GM23338 (cell line): ENCODE results near the gene KCNK1. TPM values are rescaled to one million over a fixed set of nuclear protein-coding genes. Genes with fewer than 3 reads are reported as not detected.

Source experiments
- ATAC-seq: fragments of 200-7000 bp; cut with Tn5 transposase; 3 replicates; pipeline ENCODE4 v1.9.1; 2020
- DNase-seq: peaks from one replicate; pipeline ENCODE4 v3.0.0-alpha.2; 2015; ENCODE audit warnings: low spot score
- H2AFZ ChIP-seq: fragments of 200-600 bp; sonication (generic); 2 replicates; pipeline ENCODE4 v1.8.0; 2016; ENCODE audit warnings: antibody characterized with exemption, mild to moderate bottlenecking, moderate library complexity
- H3F3A ChIP-seq: fragments of 200-600 bp; sonication (generic); replicated peaks from 2 replicates; pipeline ENCODE4 v1.8.0; 2017; ENCODE audit warnings: antibody characterized with exemption, mixed run types, low read depth
- H3K27ac ChIP-seq: fragments of 200-600 bp; sonication (generic); 2 replicates; pipeline ENCODE4 v1.6.1; 2016; ENCODE audit warnings: low read depth
- H3K27me3 ChIP-seq: fragments of 200-600 bp; sonication (generic); 2 replicates; pipeline ENCODE4 v1.8.0; 2016; ENCODE audit warnings: mild to moderate bottlenecking, mixed run types, moderate library complexity; ENCODE audit not compliant: insufficient read depth
- H3K36me3 ChIP-seq: fragments of 200-600 bp; sonication (generic); 2 replicates; pipeline ENCODE4 v1.8.0; 2016; ENCODE audit warnings: mild to moderate bottlenecking; ENCODE audit not compliant: insufficient read depth
- H3K4me1 ChIP-seq: fragments of 200-600 bp; sonication (generic); 2 replicates; pipeline ENCODE4 v1.8.0; 2016; ENCODE audit warnings: mild to moderate bottlenecking, moderate library complexity; ENCODE audit not compliant: insufficient read depth
- H3K4me2 ChIP-seq: fragments of 200-600 bp; sonication (generic); 2 replicates; pipeline ENCODE4 v1.7.1; 2017; ENCODE audit warnings: mixed run types
- H3K4me3 ChIP-seq: fragments of 200-600 bp; sonication (generic); 2 replicates; pipeline ENCODE4 v1.6.1; 2016; ENCODE audit warnings: mixed run types
- H3K79me2 ChIP-seq: fragments of 200-600 bp; sonication (generic); replicated peaks from 2 replicates; pipeline ENCODE4 v1.8.0; 2017; ENCODE audit warnings: mild to moderate bottlenecking; ENCODE audit not compliant: insufficient read depth
- H3K9me2 ChIP-seq: fragments of 200-600 bp; sonication (generic); 2 replicates; pipeline ENCODE4 v1.8.0; 2017; ENCODE audit not compliant: insufficient read depth
- H4K20me1 ChIP-seq: fragments of 200-600 bp; sonication (generic); replicated peaks from 2 replicates; pipeline ENCODE4 v1.8.0; 2017; ENCODE audit warnings: mild to moderate bottlenecking; ENCODE audit not compliant: insufficient read depth
- H3K27ac Mint-ChIP-seq: 2 replicates; pipeline ENCODE4 v1.8.0; 2020; ENCODE audit warnings: inconsistent platforms, mild to moderate bottlenecking, moderate library complexity, mixed read lengths
- H3K27me3 Mint-ChIP-seq: 3 replicates; pipeline ENCODE4 v1.8.0; 2022; ENCODE audit warnings: low read depth, mild to moderate bottlenecking, moderate library complexity, mixed read lengths, inconsistent platforms; ENCODE audit not compliant: insufficient read depth, poor library complexity
- H3K36me3 Mint-ChIP-seq: 3 replicates; pipeline ENCODE4 v1.8.0; 2021; ENCODE audit warnings: low read depth, mild to moderate bottlenecking, inconsistent platforms, moderate library complexity, mixed read lengths
- H3K4me1 Mint-ChIP-seq: 3 replicates; pipeline ENCODE4 v1.8.0; 2020; ENCODE audit warnings: mild to moderate bottlenecking, inconsistent platforms, mixed read lengths
- H3K4me3 Mint-ChIP-seq: 3 replicates; pipeline ENCODE4 v1.8.0; 2021; ENCODE audit warnings: moderate library complexity, mild to moderate bottlenecking, inconsistent platforms, mixed read lengths
- H3K9me3 Mint-ChIP-seq: 3 replicates; pipeline ENCODE4 v1.8.0; 2020; ENCODE audit warnings: moderate library complexity, mild to moderate bottlenecking, inconsistent platforms, mixed read lengths
- CTCF ChIP-seq, 2 experiments: fragments of 200-600 bp in 1 of 2; sonication (generic) in 1 of 2; conservative IDR thresholded peaks; 2 replicates each; pipeline versions ENCODE4 v1.5.1 to v1.6.1; 2016 to 2017; ENCODE audit warnings: antibody characterized with exemption in 2 of 2, low read depth in 2 of 2, mild to moderate bottlenecking in 2 of 2, moderate library complexity in 1 of 2
- ETS1 ChIP-seq: IDR thresholded peaks from 2 replicates; pipeline ENCODE4 v1.6.1; 2016; ENCODE audit warnings: antibody characterized with exemption
- EZH2 ChIP-seq: fragments of 200-600 bp; sonication (generic); IDR thresholded peaks from one replicate; pipeline ENCODE4 v1.8.0; 2017; ENCODE audit warnings: antibody characterized with exemption, mild to moderate bottlenecking, low read depth; ENCODE audit not compliant: unreplicated experiment
- EZH2phosphoT487 ChIP-seq: fragments of 200-600 bp; sonication (generic); IDR thresholded peaks from one replicate; pipeline ENCODE4 v1.8.1; 2018; ENCODE audit warnings: antibody characterized with exemption; ENCODE audit not compliant: unreplicated experiment
- NANOG ChIP-seq: IDR thresholded peaks from 2 replicates; pipeline ENCODE4 v1.6.1; 2016; ENCODE audit warnings: antibody characterized with exemption, borderline replicate concordance
- POLR2AphosphoS5 ChIP-seq: IDR thresholded peaks from 2 replicates; pipeline ENCODE4 v1.6.1; 2016; ENCODE audit warnings: antibody characterized with exemption, low read depth
- REST ChIP-seq: IDR thresholded peaks from one replicate; pipeline ENCODE4 v1.6.1; 2018; ENCODE audit warnings: antibody characterized with exemption; ENCODE audit not compliant: unreplicated experiment
- STAT1 ChIP-seq: IDR thresholded peaks from one replicate; pipeline ENCODE4 v1.6.1; 2016; ENCODE audit warnings: antibody characterized with exemption; ENCODE audit not compliant: unreplicated experiment
- ZNF331 ChIP-seq: fragments of 250-450 bp; sonication (Bioruptor Pico); IDR thresholded peaks from 2 replicates; pipeline ENCODE4 v1.5.0; 2020; ENCODE audit warnings: low read depth, mild to moderate bottlenecking, moderate library complexity
- polyA plus RNA-seq: library from polyadenylated mRNA; unstranded; fragments of >200 nt; fragmentation: Nextera tagmentation; extraction: Ambion mirVana; gene quantifications from 2 replicates; pipeline ENCODE4 v1.2.1, GENCODE V29; 2016
- total RNA-seq: library from RNA; depleted of rRNA; stranded (reverse); fragments of >200 nt; shearing (Covaris generic); gene quantifications from 2 replicates; pipeline ENCODE4 v1.2.3, GENCODE V29; 2014

KCNK1 gene
- total and polyA plus RNA-seq, 2 experiments from 2014 or later = 10.1 to 12.7 TPM

GRCh38 chr1:233675893-233676292, 62.0 kb downstream of the KCNK1 start:
- Histone ChIP-seq H3K4me1 (peaks cover 12% of the 10 kb centered on the region; the same call in 1 of the 2 replicates), H3K4me2 (no peak overlapping the region), H3K9me2 (no peaks in the 10 kb centered on the region), H3K4me3 (no peak overlapping the region), H3K36me3 (peaks cover 13% of the 10 kb centered on the region; the same call in 1 of the 2 replicates), H4K20me1 (no peaks in the 10 kb centered on the region), H3K27me3 (no peaks in the 10 kb centered on the region), H3F3A (no peaks in the 10 kb centered on the region), H3K27ac (no peak overlapping the region), H3K79me2 (no peaks in the 10 kb centered on the region), H2AFZ (no peak overlapping the region)
- Mint-ChIP-seq H3K27ac (no peak overlapping the region), H3K9me3 (peaks cover 18% of the 10 kb centered on the region; the same call in 1 of the 3 replicates), H3K36me3 (peaks cover 59% of the 10 kb centered on the region), H3K4me3 (no peak overlapping the region), H3K27me3 (no peaks in the 10 kb centered on the region), H3K4me1 (peaks cover 15% of the 10 kb centered on the region)
- peak; percentile 55 to 59 for TF ChIP-seq CTCF (conservative IDR thresholded peaks at IDR 0.05; ENCODE audit: low read depth in 2 of 2)
- no peak for TF ChIP-seq STAT1
- peak; percentile 45 for DNase-seq
- peak; percentile 38; the same call in 1 of the 3 replicates for ATAC-seq

GRCh38 chr1:233677690-233678354, 63.9 kb downstream of the KCNK1 start:
- Mint-ChIP-seq H3K27ac (no peak overlapping the region), H3K36me3 (peaks cover 53% of the 10 kb centered on the region), H3K9me3 (peaks cover 18% of the 10 kb centered on the region; the same call in 1 of the 3 replicates), H3K27me3 (no peaks in the 10 kb centered on the region), H3K4me3 (no peak overlapping the region), H3K4me1 (peaks cover 23% of the 10 kb centered on the region)
- Histone ChIP-seq H3K9me2 (no peaks in the 10 kb centered on the region), H3K4me2 (no peak overlapping the region), H3K4me1 (peaks cover 21% of the 10 kb centered on the region), H3K79me2 (no peaks in the 10 kb centered on the region), H3K27me3 (no peaks in the 10 kb centered on the region), H3K4me3 (no peak overlapping the region), H4K20me1 (no peaks in the 10 kb centered on the region), H2AFZ (no peak overlapping the region), H3F3A (no peaks in the 10 kb centered on the region), H3K27ac (no peak overlapping the region), H3K36me3 (peaks cover 6% of the 10 kb centered on the region; the same call in 1 of the 2 replicates)
- DNase-seq (no peak), ATAC-seq (no peak)
- TF ChIP-seq NANOG (peak; percentile 55; the same call in 1 of the 2 replicates), POLR2AphosphoS5 (no peak)

- Histone ChIP-seq H3K4me2 (peak overlapping the region; percentile 18; the same call in 1 of the 2 replicates), H3F3A (no peaks in the 10 kb centered on the region), H3K36me3 (peaks cover 6% of the 10 kb centered on the region; the same call in 1 of the 2 replicates), H2AFZ (no peak overlapping the region), H3K4me3 (no peak overlapping the region), H4K20me1 (no peaks in the 10 kb centered on the region), H3K27me3 (no peaks in the 10 kb centered on the region), H3K27ac (no peak overlapping the region), H3K79me2 (no peaks in the 10 kb centered on the region), H3K9me2 (no peaks in the 10 kb centered on the region), H3K4me1 (peaks cover 30% of the 10 kb centered on the region)
- DNase-seq (no peak), ATAC-seq (no peak)
- peaks cover 3% of the 10 kb centered on the region for H3K27me3 Mint-ChIP-seq
- peaks cover 32% of the 10 kb centered on the region for H3K4me1 Mint-ChIP-seq
- H3K9me3 Mint-ChIP-seq = peaks cover 18% of the 10 kb centered on the region; the same call in 1 of the 3 replicates
- H3K4me3 Mint-ChIP-seq = no peak overlapping the region
- peaks cover 43% of the 10 kb centered on the region for H3K36me3 Mint-ChIP-seq
- H3K27ac Mint-ChIP-seq = peak overlapping the region; percentile 24; the same call in 1 of the 2 replicates
- no peak for TF ChIP-seq ETS1
- TF ChIP-seq EZH2 = no peak
- no peak for TF ChIP-seq STAT1
- no peak for TF ChIP-seq REST
- no peak for TF ChIP-seq NANOG
- no peak for TF ChIP-seq ZNF331
- no peak for TF ChIP-seq EZH2phosphoT487
- TF ChIP-seq CTCF (conservative IDR thresholded peaks at IDR 0.05; ENCODE audit: low read depth in 2 of 2) = no peak
These were observed 65.1 kb downstream of the KCNK1 start for GRCh38 chr1:233679030-233679429.
